WI38 (cell line): ENCODE results near the gene TESMIN.

Experiments
- H3K4me3 ChIP-seq: 2 replicates; pipeline ENCODE4 v1.5.1; 2011; ENCODE audit warnings: low read depth, mild to moderate bottlenecking, control low read depth, low read length
- CTCF ChIP-seq: IDR thresholded peaks from 2 replicates; pipeline ENCODE4 v1.5.1; 2012; ENCODE audit warnings: low read depth, mild to moderate bottlenecking, control low read depth, low read length

TESMIN gene

GRCh38 chr11:68664906-68665305 lies 86.4 kb downstream of the TESMIN start:
- H3K4me3 ChIP-seq = no peak overlapping the region
- TF ChIP-seq CTCF = no peak

GRCh38 chr11:68664141-68664540 lies 87.2 kb downstream of the TESMIN start:
- no peak overlapping the region for H3K4me3 ChIP-seq
- TF ChIP-seq CTCF = no peak

- no peak for TF ChIP-seq CTCF
- no peak overlapping the region for H3K4me3 ChIP-seq
Measured at GRCh38 chr11:68663482-68664010, 87.8 kb downstream of the TESMIN start.

- H3K4me3 ChIP-seq = no peak overlapping the region
- TF ChIP-seq CTCF = no peak
Measured at GRCh38 chr11:68661697-68662603, 89.4 kb downstream of the TESMIN start.

GRCh38 chr11:68661014-68661413 lies 90.3 kb downstream of the TESMIN start:
- H3K4me3 ChIP-seq = no peak overlapping the region
- no peak for TF ChIP-seq CTCF

- TF ChIP-seq CTCF = no peak
- no peak overlapping the region for H3K4me3 ChIP-seq
Measured at GRCh38 chr11:68660066-68660810, 91.1 kb downstream of the TESMIN start.
